H1 (cell line): ENCODE data around the gene U2SURP. TPM values are rescaled to one million over a fixed set of nuclear protein-coding genes. Genes with fewer than 3 reads are reported as not detected.

Experiments
- CTCF ChIA-PET: fragments of 300-600 bp; sonication (Branson Sonifier 250); formaldehyde crosslinking; loops from one replicate; lab custom pipeline; 2021; ENCODE audit not compliant: partially characterized antibody; lab: Charles Lee
- POLR2A ChIA-PET: fragments of 300-600 bp; sonication (Branson Sonifier 250); formaldehyde crosslinking; loops from one replicate; lab custom pipeline; 2021; ENCODE audit warnings: inconsistent platforms; ENCODE audit not compliant: partially characterized antibody; lab: Charles Lee
- DNase-seq, 2 experiments: peaks; one replicate each; pipeline versions ENCODE4 v3.0.0 to v3.0.0-alpha.2; 2010 to 2022; ENCODE audit warnings: low spot score in 2 of 2, low read depth in 1 of 2, mixed read lengths in 1 of 2
- FAIRE-seq: peaks from 2 replicates; lab custom pipeline; 2011; peaks lifted over from hg19 to GRCh38; lab: Jason Lieb, UNC
- H2AFZ ChIP-seq: 2 replicates; pipeline ENCODE4 v1.8.1; 2012; ENCODE audit warnings: low read length, inconsistent platforms
- H2AK5ac ChIP-seq: 2 replicates; pipeline ENCODE4 v1.6.1; 2013; ENCODE audit warnings: low read depth, low read length
- H2BK120ac ChIP-seq: replicated peaks from 2 replicates; pipeline ENCODE3; 2013; ENCODE audit warnings: low read depth, low read length, inconsistent platforms
- H2BK12ac ChIP-seq: 2 replicates; pipeline ENCODE4 v1.6.1; 2013; ENCODE audit warnings: low read depth, low read length
- H2BK15ac ChIP-seq: 2 replicates; pipeline ENCODE4 v1.6.1; 2013; ENCODE audit warnings: low read length
- H2BK20ac ChIP-seq: 2 replicates; pipeline ENCODE4 v1.6.1; 2013; ENCODE audit warnings: low read length
- H2BK5ac ChIP-seq: 2 replicates; pipeline ENCODE4 v1.6.1; 2013; ENCODE audit warnings: low read depth, low read length
- H3K14ac ChIP-seq: 2 replicates; pipeline ENCODE4 v1.6.1; 2013; ENCODE audit warnings: inconsistent platforms; ENCODE audit not compliant: insufficient read length
- H3K18ac ChIP-seq: 2 replicates; pipeline ENCODE4 v1.6.1; 2013; ENCODE audit warnings: low read length; ENCODE audit errors: extremely low read depth
- H3K23ac ChIP-seq: 2 replicates; pipeline ENCODE4 v1.6.1; 2013; ENCODE audit warnings: inconsistent platforms; ENCODE audit not compliant: insufficient read length
- H3K23me2 ChIP-seq: 2 replicates; pipeline ENCODE4 v1.6.1; 2013; ENCODE audit warnings: low read depth, low read length
- H3K27ac ChIP-seq: 2 replicates; pipeline ENCODE4 v1.6.1; 2011; ENCODE audit warnings: low read depth, low read length, inconsistent platforms
- H3K27me3 ChIP-seq, 4 experiments: replicated peaks in 1 of 4; 1 replicate in 1 of 4; 2 replicates in 3 of 4; pipeline versions ENCODE4 v1.6.1 to v1.8.1; 2011 to 2013; ENCODE audit warnings: low read length in 3 of 4, mild to moderate bottlenecking in 3 of 4, inconsistent platforms in 2 of 4, mixed read lengths in 2 of 4, moderate library complexity in 1 of 4; ENCODE audit not compliant: control insufficient read depth in 3 of 4, insufficient read depth in 3 of 4; ENCODE audit errors: extremely low read depth in 1 of 4
- H3K36me3 ChIP-seq, 4 experiments: 2 replicates each; pipeline versions ENCODE4 v1.6.1 to v1.8.1; 2011 to 2013; ENCODE audit warnings: mild to moderate bottlenecking in 4 of 4, low read length in 3 of 4, moderate library complexity in 2 of 4, control low read depth in 1 of 4, inconsistent platforms in 1 of 4; ENCODE audit not compliant: insufficient read depth in 4 of 4, control insufficient read depth in 2 of 4
- H3K4ac ChIP-seq: replicated peaks from 2 replicates; pipeline ENCODE3; 2013; ENCODE audit warnings: low read length, low read depth, mixed read lengths, inconsistent platforms; ENCODE audit not compliant: insufficient read length
- H3K4me1 ChIP-seq, 4 experiments: replicated peaks in 1 of 4; 1 replicate in 1 of 4; 2 replicates in 3 of 4; pipeline versions ENCODE4 v1.6.1 to v1.8.1; 2011 to 2013; ENCODE audit warnings: low read length in 3 of 4, inconsistent platforms in 2 of 4, mixed read lengths in 1 of 4; ENCODE audit not compliant: insufficient read depth in 4 of 4, control insufficient read depth in 3 of 4
- H3K4me2 ChIP-seq, 2 experiments: 2 replicates each; pipeline versions ENCODE4 v1.6.1 to v1.8.1; 2011 to 2013; ENCODE audit warnings: low read depth in 2 of 2, low read length in 2 of 2, control low read depth in 1 of 2, inconsistent platforms in 1 of 2, mild to moderate bottlenecking in 1 of 2; ENCODE audit not compliant: insufficient read depth in 1 of 2
- H3K4me3 ChIP-seq, 4 experiments: fragments of 200-600, 300-600 bp in 1 of 4; sonication (generic), shearing (Covaris generic), sonication (Bioruptor Twin) in 1 of 4; 2 replicates each; pipeline versions ENCODE4 v1.5.1 to v1.8.1; 2011 to 2016; ENCODE audit warnings: low read length in 4 of 4, low read depth in 3 of 4, control low read depth in 2 of 4, inconsistent platforms in 2 of 4, mild to moderate bottlenecking in 2 of 4, mixed read lengths in 1 of 4, moderate library complexity in 1 of 4; ENCODE audit not compliant: insufficient read depth in 2 of 4; ENCODE audit errors: extremely low read depth in 1 of 4
- H3K56ac ChIP-seq: replicated peaks from 2 replicates; pipeline ENCODE3; 2013; ENCODE audit warnings: low read depth, mild to moderate bottlenecking, mixed read lengths, low read length, inconsistent platforms; ENCODE audit not compliant: insufficient read length
- H3K79me1 ChIP-seq: 2 replicates; pipeline ENCODE4 v1.6.1; 2013; ENCODE audit warnings: low read depth, low read length, control low read depth
- H3K79me2 ChIP-seq, 2 experiments: 2 replicates each; pipeline versions ENCODE4 v1.6.1 to v1.8.1; 2012 to 2013; ENCODE audit warnings: low read length in 2 of 2, mild to moderate bottlenecking in 2 of 2, inconsistent platforms in 1 of 2; ENCODE audit not compliant: insufficient read depth in 2 of 2, control insufficient read depth in 1 of 2
- H3K9ac ChIP-seq, 4 experiments: replicated peaks in 1 of 4; 1 replicate in 1 of 4; 2 replicates in 3 of 4; pipeline versions ENCODE4 v1.6.1 to v1.8.1; 2011 to 2013; ENCODE audit warnings: low read depth in 3 of 4, low read length in 3 of 4, control low read depth in 2 of 4, mild to moderate bottlenecking in 2 of 4, moderate library complexity in 2 of 4, inconsistent platforms in 1 of 4; ENCODE audit errors: extremely low read depth in 1 of 4
- H3K9me3 ChIP-seq, 2 experiments: 2 replicates each; pipeline versions ENCODE4 v1.6.1 to v1.8.1; 2012 to 2013; ENCODE audit warnings: mild to moderate bottlenecking in 2 of 2, moderate library complexity in 2 of 2, control low read depth in 1 of 2, inconsistent platforms in 1 of 2, low read depth in 1 of 2, low read length in 1 of 2, mixed read lengths in 1 of 2; ENCODE audit not compliant: insufficient read depth in 2 of 2
- H4K20me1 ChIP-seq, 2 experiments: replicated peaks in 1 of 2; 2 replicates each; pipeline versions ENCODE3 to v1.8.1; 2011 to 2013; ENCODE audit warnings: inconsistent platforms in 2 of 2, low read length in 2 of 2, mild to moderate bottlenecking in 1 of 2; ENCODE audit not compliant: insufficient read depth in 2 of 2, control insufficient read depth in 1 of 2
- H4K5ac ChIP-seq: 2 replicates; pipeline ENCODE4 v1.6.1; 2013; ENCODE audit warnings: low read length, low read depth, mixed read lengths, inconsistent platforms; ENCODE audit not compliant: insufficient read length
- H4K8ac ChIP-seq: 2 replicates; pipeline ENCODE4 v1.8.0; 2013; ENCODE audit warnings: mild to moderate bottlenecking, moderate library complexity, low read length, inconsistent platforms; ENCODE audit not compliant: insufficient read depth; ENCODE audit errors: extremely low read depth
- H4K91ac ChIP-seq: replicated peaks from 2 replicates; pipeline ENCODE3; 2013; ENCODE audit warnings: low read length, mixed read lengths, inconsistent platforms; ENCODE audit not compliant: insufficient read length
- BACH1 ChIP-seq: IDR thresholded peaks from 2 replicates; pipeline ENCODE4 v1.6.1; 2012; ENCODE audit warnings: low read length, improper control_type of control experiment
- WGBS, 2 experiments: shearing (Covaris generic) in 1 of 2; methylation state at CpG; one replicate each; pipeline versions ENCODE4 v1.1.6 to v1.1.7; 2013 to 2015; ENCODE audit warnings: low lambda C conversion rate in 2 of 2, mixed read lengths in 2 of 2, inconsistent platforms in 1 of 2, low coverage in 1 of 2, missing lambda C conversion rate in 1 of 2; ENCODE audit not compliant: insufficient replicate concordance in 2 of 2, insufficient coverage in 1 of 2, insufficient read length in 1 of 2; ENCODE audit errors: extremely low coverage in 1 of 2, missing lambda C conversion rate in 1 of 2; 5-methylcytosine and 5-hydroxymethylcytosine counted together
- polyA plus RNA-seq, 7 experiments: library from polyadenylated mRNA; depleted of rRNA in 3 of 7; stranded (reverse) in 5 of 7; unstranded in 2 of 7; fragments of >200 nt in 5 of 7; fragments of 200-250 nt in 2 of 7; gene quantifications; 1 replicate in 5 of 7; 2 replicates in 1 of 7; 4 replicates in 1 of 7; pipeline versions ENCODE4 v1.2.1 to v1.2.3, GENCODE V29; 2011 to 2013; ENCODE audit warnings: missing spikeins in 2 of 7, mixed read lengths in 2 of 7
- total RNA-seq: library from RNA; stranded (reverse); fragmentation: NEBNext Ultra II Directional; extraction: Animal tissue kit (Norgen Biotek cat#: 25700); gene quantifications from 2 replicates; pipeline ENCODE4 v1.2.1, GENCODE V29; 2021
- TF ChIP-seq, protein P1 (sequence below), 3 experiments: IDR thresholded peaks; 1 replicate in 2 of 3; 2 replicates in 1 of 3; pipeline versions ENCODE4 v1.5.1 to v1.6.1; 2011; ENCODE audit warnings: low read length in 3 of 3, mild to moderate bottlenecking in 3 of 3, inconsistent platforms in 2 of 3, low read depth in 1 of 3, moderate library complexity in 1 of 3; ENCODE audit not compliant: insufficient read depth in 1 of 3; ENCODE audit errors: control extremely low read depth in 1 of 3

The U2SURP gene
- total and polyA plus RNA-seq, 2 of the 8 experiments (the other 6 are each of a cell fraction or from before 2014, with no cell fraction given), result 22.2 to 167 TPM

DNA sequence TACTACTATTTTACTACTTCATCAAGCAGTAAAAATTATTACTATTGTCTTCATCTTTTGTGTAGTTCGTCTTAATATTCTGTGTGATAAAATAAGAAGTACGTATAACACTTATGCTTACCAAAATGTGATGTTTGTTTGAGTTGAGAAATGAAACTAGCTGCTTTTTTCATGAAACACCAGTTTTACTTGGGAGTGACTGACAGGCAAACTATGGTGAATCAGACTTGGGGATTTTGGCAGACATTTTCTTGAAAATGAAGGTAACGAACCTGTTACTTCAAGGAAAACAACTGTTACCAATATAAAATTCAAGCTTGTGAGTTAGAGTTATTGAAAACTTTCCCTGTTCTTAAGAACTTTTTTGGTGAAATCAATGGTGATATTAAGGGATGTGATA is 10.3 kb downstream of the U2SURP start:
- Histone ChIP-seq H3K4me3 (no peak overlapping the region), H3K4me2 (no peak overlapping the region), H4K5ac (no peak overlapping the region), H3K27ac (no peak overlapping the region), H3K27me3 (no peaks in the 10 kb centered on the region), H3K18ac (no peak overlapping the region), H3K9ac (no peak overlapping the region), H3K23ac (no peak overlapping the region), H3K23me2 (no peaks in the 10 kb centered on the region), H2BK120ac (no peak overlapping the region), H2BK12ac (no peak overlapping the region), H4K20me1 (peaks cover 6 to 23% of the 10 kb centered on the region in 2 experiments), H4K8ac (no peak overlapping the region), H2BK5ac (no peak overlapping the region), H2BK15ac (no peak overlapping the region), H2AFZ (no peak overlapping the region), H3K36me3 (peaks cover 4 to 34% (median 11%) of the 10 kb centered on the region in 4 experiments; a peak in 5 of 8 replicates), H3K9me3 (no peaks in the 10 kb centered on the region), H2BK20ac (no peak overlapping the region), H3K56ac (no peak overlapping the region), H3K4ac (no peak overlapping the region), H2AK5ac (no peak overlapping the region), H4K91ac (no peak overlapping the region), H3K14ac (no peak overlapping the region), H3K4me1 (peaks cover 0 to 2% (median 0%) of the 10 kb centered on the region in 4 experiments; a peak in 2 of 7 replicates), H3K79me2 (peaks cover 30 to 83% of the 10 kb centered on the region in 2 experiments), H3K79me1 (no peaks in the 10 kb centered on the region)
- POLR2A ChIA-PET, result interaction anchor here (2.4 kb wide), 1 partner anchor 10 kb away, joined by 12 read pairs; the partner anchor contains the start of gene U2SURP
- DNase-seq, result no peak
- 92% methylated on average over 3 of the region's 3 CpGs; no CpG with 5 or more reads in 1 of the 2 experiments for WGBS, 2 experiments
- CTCF ChIA-PET, result interaction anchor here (0.8 to 1.7 kb wide), 2 partner anchors 10 to 12 kb away, joined by 3 to 6 read pairs; no protein-coding TSS in a partner anchor
- no peak for FAIRE-seq
- no peak for TF ChIP-seq BACH1
- TF ChIP-seq, protein P1, sequence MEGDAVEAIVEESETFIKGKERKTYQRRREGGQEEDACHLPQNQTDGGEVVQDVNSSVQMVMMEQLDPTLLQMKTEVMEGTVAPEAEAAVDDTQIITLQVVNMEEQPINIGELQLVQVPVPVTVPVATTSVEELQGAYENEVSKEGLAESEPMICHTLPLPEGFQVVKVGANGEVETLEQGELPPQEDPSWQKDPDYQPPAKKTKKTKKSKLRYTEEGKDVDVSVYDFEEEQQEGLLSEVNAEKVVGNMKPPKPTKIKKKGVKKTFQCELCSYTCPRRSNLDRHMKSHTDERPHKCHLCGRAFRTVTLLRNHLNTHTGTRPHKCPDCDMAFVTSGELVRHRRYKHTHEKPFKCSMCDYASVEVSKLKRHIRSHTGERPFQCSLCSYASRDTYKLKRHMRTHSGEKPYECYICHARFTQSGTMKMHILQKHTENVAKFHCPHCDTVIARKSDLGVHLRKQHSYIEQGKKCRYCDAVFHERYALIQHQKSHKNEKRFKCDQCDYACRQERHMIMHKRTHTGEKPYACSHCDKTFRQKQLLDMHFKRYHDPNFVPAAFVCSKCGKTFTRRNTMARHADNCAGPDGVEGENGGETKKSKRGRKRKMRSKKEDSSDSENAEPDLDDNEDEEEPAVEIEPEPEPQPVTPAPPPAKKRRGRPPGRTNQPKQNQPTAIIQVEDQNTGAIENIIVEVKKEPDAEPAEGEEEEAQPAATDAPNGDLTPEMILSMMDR (IDR thresholded peaks at IDR 0.05; ENCODE audit: control extremely low read depth in 1 of 3, insufficient read depth in 1 of 3, low read depth in 1 of 3, low read length in 3 of 3), result no peak
